ENCODE data around the gene ARFGAP2. TPM values are rescaled to one million over a fixed set of nuclear protein-coding genes. Genes with fewer than 3 reads are reported as not detected.

The ARFGAP2 gene
- 73.9 and 79.1 TPM in 2 replicates for total RNA-seq

GRCh38 chr11:47176328-47177228 is at the start of gene ARFGAP2:
TSS of gene ARFGAP2 (minus strand) at chr11:47176879. CDS start at chr11:47176853, 26 bp downstream.

GRCh38 chr11:47186076-47186699 is 9.5 kb upstream of the ARFGAP2 start, which contains the start of gene PACSIN3:
TSS of gene PACSIN3 (minus strand) at chr11:47186434. CDS start at chr11:47182727, 3,707 bp downstream.

Other genes starting within 250 kb of the ARFGAP2 start
- gene CSTPP1, start 240.1 kb downstream of the ARFGAP2 start, total RNA-seq: 11.1 and 13.1 TPM in 2 replicates
- 11.5 and 16.7 TPM in 2 replicates for gene PACSIN3, start 9.6 kb upstream of the ARFGAP2 start, total RNA-seq
- 58.8 and 73.9 TPM in 2 replicates for gene DDB2, start 38.1 kb upstream of the ARFGAP2 start, total RNA-seq
- gene ACP2, start 71.9 kb upstream of the ARFGAP2 start, total RNA-seq: 15.7 and 16.0 TPM in 2 replicates
- 4.0 and 5.9 TPM in 2 replicates for gene NR1H3, start 81.1 kb upstream of the ARFGAP2 start, total RNA-seq
- 13.0 and 19.7 TPM in 2 replicates for gene MADD, start 93.3 kb upstream of the ARFGAP2 start, total RNA-seq
- gene MYBPC3, start 175.8 kb upstream of the ARFGAP2 start, total RNA-seq: not detected in 2 replicates
- not detected in 2 replicates for gene SPI1, start 201.7 kb upstream of the ARFGAP2 start, total RNA-seq
- 40.1 and 61.8 TPM in 2 replicates for gene SLC39A13, start 231.7 kb upstream of the ARFGAP2 start, total RNA-seq
- 204 and 267 TPM in 2 replicates for gene PSMC3, start 249.6 kb upstream of the ARFGAP2 start, total RNA-seq